ENCODE measurements around the gene GNG11.

Gene GNG11

GRCh38 chr7:93945083-93945482 lies 23.5 kb downstream of the GNG11 start:
- no peak overlapping the region for H3K4me3 ChIP-seq (ENCODE audit: low read length in 2 of 2)
- H3K36me3 ChIP-seq (ENCODE audit: control insufficient read depth in 2 of 2, insufficient read depth in 2 of 2, low read length in 2 of 2): no peaks in the 10 kb centered on the region
- H3K4me1 ChIP-seq (ENCODE audit: control insufficient read depth in 2 of 2, insufficient read depth in 2 of 2, low read length in 2 of 2): no peaks in the 10 kb centered on the region
- H3K27me3 ChIP-seq (ENCODE audit: control insufficient read depth in 2 of 2, insufficient read depth in 2 of 2, low read length in 2 of 2): no peaks in the 10 kb centered on the region
- H3K9me3 ChIP-seq (ENCODE audit: control insufficient read depth in 2 of 2, low read length in 2 of 2): no peaks in the 10 kb centered on the region
- H3K9ac ChIP-seq (ENCODE audit: low read depth in 1 of 2, low read length in 2 of 2): no peak overlapping the region
- H3K27ac ChIP-seq (ENCODE audit: low read depth in 2 of 2, low read length in 2 of 2): no peak overlapping the region

DNA sequence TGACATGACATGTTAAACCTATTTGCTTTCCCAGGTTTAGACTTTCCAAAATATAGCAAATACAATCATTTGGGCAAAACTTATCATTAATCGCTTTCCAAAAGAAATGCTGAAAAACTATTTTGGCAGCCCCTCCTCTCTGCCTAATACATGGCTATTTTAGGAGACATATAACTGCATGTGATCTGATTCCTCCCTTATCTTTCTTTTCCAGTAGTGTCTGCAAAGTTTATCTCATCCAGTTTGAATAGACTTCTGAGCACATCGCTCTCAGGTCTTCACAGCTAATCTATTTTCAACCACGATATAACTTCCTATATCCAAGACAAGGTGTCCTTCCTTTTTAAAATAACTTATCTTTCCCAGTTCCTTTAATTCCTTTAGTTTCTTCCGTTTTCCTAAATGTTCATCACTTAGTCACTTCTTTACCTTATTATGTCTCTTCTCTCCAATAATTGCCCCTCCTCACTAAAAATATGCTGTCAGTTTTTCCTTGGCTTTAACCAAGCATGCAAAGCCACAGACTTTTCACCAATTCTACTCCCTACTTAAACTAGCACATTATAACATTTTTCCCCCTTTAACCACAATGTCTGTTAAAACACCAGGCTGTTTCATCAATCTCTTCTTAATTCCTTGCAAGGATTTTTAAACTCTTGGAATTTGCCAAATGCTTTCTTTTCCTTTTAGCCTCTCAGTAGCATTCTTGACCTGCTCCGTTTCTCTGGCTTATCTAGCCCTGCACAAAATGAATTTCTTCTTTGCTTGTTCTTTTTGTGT lies 24.4 kb downstream of the GNG11 start:
- no peaks in the 10 kb centered on the region for H3K9me3 ChIP-seq (ENCODE audit: control insufficient read depth in 2 of 2, low read length in 2 of 2)
- H3K36me3 ChIP-seq (ENCODE audit: control insufficient read depth in 2 of 2, insufficient read depth in 2 of 2, low read length in 2 of 2): no peaks in the 10 kb centered on the region
- no peaks in the 10 kb centered on the region for H3K27me3 ChIP-seq (ENCODE audit: control insufficient read depth in 2 of 2, insufficient read depth in 2 of 2, low read length in 2 of 2)
- no peaks in the 10 kb centered on the region for H3K4me1 ChIP-seq (ENCODE audit: control insufficient read depth in 2 of 2, insufficient read depth in 2 of 2, low read length in 2 of 2)
- no peak overlapping the region for H3K9ac ChIP-seq (ENCODE audit: low read depth in 1 of 2, low read length in 2 of 2)
- H3K4me3 ChIP-seq (ENCODE audit: low read length in 2 of 2): no peak overlapping the region
- H3K27ac ChIP-seq (ENCODE audit: low read depth in 2 of 2, low read length in 2 of 2): no peak overlapping the region

GRCh38 chr7:93948106-93948505 lies 26.6 kb downstream of the GNG11 start:
- H3K4me3 ChIP-seq (ENCODE audit: low read length in 2 of 2): no peak overlapping the region
- no peaks in the 10 kb centered on the region for H3K36me3 ChIP-seq (ENCODE audit: control insufficient read depth in 2 of 2, insufficient read depth in 2 of 2, low read length in 2 of 2)
- no peak overlapping the region for H3K9ac ChIP-seq (ENCODE audit: low read depth in 1 of 2, low read length in 2 of 2)
- no peaks in the 10 kb centered on the region for H3K27me3 ChIP-seq (ENCODE audit: control insufficient read depth in 2 of 2, insufficient read depth in 2 of 2, low read length in 2 of 2)
- no peaks in the 10 kb centered on the region for H3K4me1 ChIP-seq (ENCODE audit: control insufficient read depth in 2 of 2, insufficient read depth in 2 of 2, low read length in 2 of 2)
- H3K27ac ChIP-seq (ENCODE audit: low read depth in 2 of 2, low read length in 2 of 2): no peak overlapping the region
- no peaks in the 10 kb centered on the region for H3K9me3 ChIP-seq (ENCODE audit: control insufficient read depth in 2 of 2, low read length in 2 of 2)

GRCh38 chr7:93948873-93949272 lies 27.3 kb downstream of the GNG11 start:
- Histone ChIP-seq H3K9me3 (ENCODE audit: control insufficient read depth in 2 of 2, low read length in 2 of 2) (no peaks in the 10 kb centered on the region), H3K4me1 (ENCODE audit: control insufficient read depth in 2 of 2, insufficient read depth in 2 of 2, low read length in 2 of 2) (no peaks in the 10 kb centered on the region), H3K9ac (ENCODE audit: low read depth in 1 of 2, low read length in 2 of 2) (no peak overlapping the region), H3K27me3 (ENCODE audit: control insufficient read depth in 2 of 2, insufficient read depth in 2 of 2, low read length in 2 of 2) (no peaks in the 10 kb centered on the region), H3K27ac (ENCODE audit: low read depth in 2 of 2, low read length in 2 of 2) (no peak overlapping the region), H3K36me3 (ENCODE audit: control insufficient read depth in 2 of 2, insufficient read depth in 2 of 2, low read length in 2 of 2) (no peaks in the 10 kb centered on the region), H3K4me3 (ENCODE audit: low read length in 2 of 2) (no peak overlapping the region)

DNA sequence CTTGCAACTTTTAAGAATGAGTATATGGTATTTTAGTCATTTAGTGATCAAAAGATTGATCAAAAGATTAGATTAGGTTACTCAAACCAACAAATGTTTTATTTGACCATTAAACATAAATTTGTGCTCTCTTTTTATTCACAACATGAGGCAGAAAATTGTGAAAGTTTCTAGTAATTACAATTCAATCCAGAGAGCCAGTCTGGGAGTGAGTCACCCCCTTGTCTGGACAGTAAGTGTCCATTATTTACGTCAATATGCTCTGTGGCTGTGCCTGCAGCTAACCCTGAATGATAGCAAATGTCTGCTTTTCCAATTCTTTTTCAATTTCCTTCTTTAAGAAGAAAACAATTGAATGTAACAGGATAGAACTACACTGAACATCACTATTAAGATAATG lies 27.9 kb downstream of the GNG11 start:
- H3K27ac ChIP-seq (ENCODE audit: low read depth in 2 of 2, low read length in 2 of 2): no peak overlapping the region
- H3K4me3 ChIP-seq (ENCODE audit: low read length in 2 of 2): no peak overlapping the region
- H3K9me3 ChIP-seq (ENCODE audit: control insufficient read depth in 2 of 2, low read length in 2 of 2): no peaks in the 10 kb centered on the region
- H3K9ac ChIP-seq (ENCODE audit: low read depth in 1 of 2, low read length in 2 of 2): no peak overlapping the region
- H3K4me1 ChIP-seq (ENCODE audit: control insufficient read depth in 2 of 2, insufficient read depth in 2 of 2, low read length in 2 of 2): no peaks in the 10 kb centered on the region
- no peaks in the 10 kb centered on the region for H3K27me3 ChIP-seq (ENCODE audit: control insufficient read depth in 2 of 2, insufficient read depth in 2 of 2, low read length in 2 of 2)
- H3K36me3 ChIP-seq (ENCODE audit: control insufficient read depth in 2 of 2, insufficient read depth in 2 of 2, low read length in 2 of 2): no peaks in the 10 kb centered on the region

DNA sequence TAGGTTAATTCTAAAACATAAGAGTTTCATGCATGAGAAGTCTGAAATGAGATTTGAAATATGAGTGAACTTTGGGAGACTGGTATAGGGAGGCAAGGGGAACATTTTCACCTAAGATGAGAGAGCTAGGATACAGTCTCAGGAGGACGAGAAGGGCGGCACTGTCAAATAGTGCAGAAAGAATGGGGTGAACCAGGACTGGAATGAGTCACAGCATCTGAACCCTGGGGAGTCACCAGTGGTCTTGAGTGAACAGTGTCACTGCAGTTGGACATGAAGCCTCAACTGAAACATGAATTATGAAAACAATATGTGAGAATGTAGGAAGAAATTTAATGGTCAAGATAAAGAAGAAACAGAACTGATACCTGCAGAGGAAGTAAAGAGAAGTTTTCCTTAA lies 33.8 kb downstream of the GNG11 start:
- no peaks in the 10 kb centered on the region for H3K27me3 ChIP-seq (ENCODE audit: control insufficient read depth in 2 of 2, insufficient read depth in 2 of 2, low read length in 2 of 2)
- H3K4me1 ChIP-seq (ENCODE audit: control insufficient read depth in 2 of 2, insufficient read depth in 2 of 2, low read length in 2 of 2): no peaks in the 10 kb centered on the region
- no peak overlapping the region for H3K4me3 ChIP-seq (ENCODE audit: low read length in 2 of 2)
- H3K9ac ChIP-seq (ENCODE audit: low read depth in 1 of 2, low read length in 2 of 2): no peak overlapping the region
- no peaks in the 10 kb centered on the region for H3K9me3 ChIP-seq (ENCODE audit: control insufficient read depth in 2 of 2, low read length in 2 of 2)
- no peaks in the 10 kb centered on the region for H3K36me3 ChIP-seq (ENCODE audit: control insufficient read depth in 2 of 2, insufficient read depth in 2 of 2, low read length in 2 of 2)
- H3K27ac ChIP-seq (ENCODE audit: low read depth in 2 of 2, low read length in 2 of 2): no peak overlapping the region

DNA sequence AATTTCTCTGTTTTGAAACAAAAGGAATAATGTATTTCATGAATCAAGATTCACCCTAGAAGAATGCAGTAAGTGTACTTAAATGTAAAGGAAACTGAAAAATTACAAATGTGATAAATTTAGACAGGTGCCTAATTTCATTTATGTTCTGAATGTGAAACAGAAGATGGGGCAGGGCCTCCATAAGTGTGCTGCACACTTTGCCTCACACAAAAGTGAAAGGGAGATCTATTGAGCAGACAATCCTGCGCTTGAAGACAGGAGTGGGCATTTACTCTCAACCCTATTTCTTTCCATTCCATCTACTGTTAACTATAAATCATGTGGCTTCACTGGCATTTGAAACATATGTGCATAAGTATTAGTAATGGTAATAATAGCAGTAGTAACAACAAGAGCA lies 36.2 kb downstream of the GNG11 start:
- H3K9me3 ChIP-seq (ENCODE audit: control insufficient read depth in 2 of 2, low read length in 2 of 2): no peaks in the 10 kb centered on the region
- no peaks in the 10 kb centered on the region for H3K36me3 ChIP-seq (ENCODE audit: control insufficient read depth in 2 of 2, insufficient read depth in 2 of 2, low read length in 2 of 2)
- H3K27ac ChIP-seq (ENCODE audit: low read depth in 2 of 2, low read length in 2 of 2): no peak overlapping the region
- no peaks in the 10 kb centered on the region for H3K4me1 ChIP-seq (ENCODE audit: control insufficient read depth in 2 of 2, insufficient read depth in 2 of 2, low read length in 2 of 2)
- H3K27me3 ChIP-seq (ENCODE audit: control insufficient read depth in 2 of 2, insufficient read depth in 2 of 2, low read length in 2 of 2): no peaks in the 10 kb centered on the region
- no peak overlapping the region for H3K4me3 ChIP-seq (ENCODE audit: low read length in 2 of 2)
- H3K9ac ChIP-seq (ENCODE audit: low read depth in 1 of 2, low read length in 2 of 2): no peak overlapping the region

- Histone ChIP-seq H3K27ac (ENCODE audit: low read depth in 2 of 2, low read length in 2 of 2) (no peak overlapping the region), H3K4me1 (ENCODE audit: control insufficient read depth in 2 of 2, insufficient read depth in 2 of 2, low read length in 2 of 2) (no peaks in the 10 kb centered on the region), H3K4me3 (ENCODE audit: low read length in 2 of 2) (no peak overlapping the region), H3K27me3 (ENCODE audit: control insufficient read depth in 2 of 2, insufficient read depth in 2 of 2, low read length in 2 of 2) (no peaks in the 10 kb centered on the region), H3K9me3 (ENCODE audit: control insufficient read depth in 2 of 2, low read length in 2 of 2) (no peaks in the 10 kb centered on the region), H3K9ac (ENCODE audit: low read depth in 1 of 2, low read length in 2 of 2) (no peak overlapping the region), H3K36me3 (ENCODE audit: control insufficient read depth in 2 of 2, insufficient read depth in 2 of 2, low read length in 2 of 2) (no peaks in the 10 kb centered on the region)
These were observed 36.7 kb downstream of the GNG11 start for GRCh38 chr7:93958216-93958615.

DNA sequence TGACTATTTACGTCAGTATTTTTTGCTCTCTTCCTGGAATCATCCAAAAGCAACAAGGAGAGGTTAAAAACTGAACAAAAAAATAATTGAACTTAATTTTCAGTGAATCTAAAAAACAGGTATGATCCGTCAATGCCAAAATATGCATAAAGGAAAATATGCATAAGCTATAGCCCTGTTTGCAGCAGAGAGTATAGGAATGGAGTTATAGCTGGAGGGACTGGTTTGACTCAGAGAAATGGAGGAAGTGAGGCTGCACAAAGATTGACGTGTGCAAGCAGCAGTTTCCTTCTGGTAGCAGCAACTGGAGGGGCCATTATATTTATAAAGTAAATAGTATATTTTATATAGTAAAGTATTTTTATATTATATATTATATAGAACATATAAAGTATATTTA lies 37.1 kb downstream of the GNG11 start:
- Histone ChIP-seq H3K36me3 (ENCODE audit: control insufficient read depth in 2 of 2, insufficient read depth in 2 of 2, low read length in 2 of 2) (no peaks in the 10 kb centered on the region), H3K4me1 (ENCODE audit: control insufficient read depth in 2 of 2, insufficient read depth in 2 of 2, low read length in 2 of 2) (no peaks in the 10 kb centered on the region), H3K27ac (ENCODE audit: low read depth in 2 of 2, low read length in 2 of 2) (no peak overlapping the region), H3K4me3 (ENCODE audit: low read length in 2 of 2) (no peak overlapping the region), H3K27me3 (ENCODE audit: control insufficient read depth in 2 of 2, insufficient read depth in 2 of 2, low read length in 2 of 2) (no peaks in the 10 kb centered on the region), H3K9ac (ENCODE audit: low read depth in 1 of 2, low read length in 2 of 2) (no peak overlapping the region), H3K9me3 (ENCODE audit: control insufficient read depth in 2 of 2, low read length in 2 of 2) (no peaks in the 10 kb centered on the region)

GRCh38 chr7:93960986-93961385 lies 39.5 kb downstream of the GNG11 start:
- H3K36me3 ChIP-seq (ENCODE audit: control insufficient read depth in 2 of 2, insufficient read depth in 2 of 2, low read length in 2 of 2): no peaks in the 10 kb centered on the region
- no peak overlapping the region for H3K9ac ChIP-seq (ENCODE audit: low read depth in 1 of 2, low read length in 2 of 2)
- no peaks in the 10 kb centered on the region for H3K9me3 ChIP-seq (ENCODE audit: control insufficient read depth in 2 of 2, low read length in 2 of 2)
- H3K4me1 ChIP-seq (ENCODE audit: control insufficient read depth in 2 of 2, insufficient read depth in 2 of 2, low read length in 2 of 2): no peaks in the 10 kb centered on the region
- no peak overlapping the region for H3K4me3 ChIP-seq (ENCODE audit: low read length in 2 of 2)
- H3K27me3 ChIP-seq (ENCODE audit: control insufficient read depth in 2 of 2, insufficient read depth in 2 of 2, low read length in 2 of 2): no peaks in the 10 kb centered on the region
- no peak overlapping the region for H3K27ac ChIP-seq (ENCODE audit: low read depth in 2 of 2, low read length in 2 of 2)

- H3K36me3 ChIP-seq (ENCODE audit: control insufficient read depth in 2 of 2, insufficient read depth in 2 of 2, low read length in 2 of 2): no peaks in the 10 kb centered on the region
- H3K9ac ChIP-seq (ENCODE audit: low read depth in 1 of 2, low read length in 2 of 2): no peak overlapping the region
- no peak overlapping the region for H3K4me3 ChIP-seq (ENCODE audit: low read length in 2 of 2)
- no peaks in the 10 kb centered on the region for H3K4me1 ChIP-seq (ENCODE audit: control insufficient read depth in 2 of 2, insufficient read depth in 2 of 2, low read length in 2 of 2)
- H3K27ac ChIP-seq (ENCODE audit: low read depth in 2 of 2, low read length in 2 of 2): no peak overlapping the region
- H3K9me3 ChIP-seq (ENCODE audit: control insufficient read depth in 2 of 2, low read length in 2 of 2): no peaks in the 10 kb centered on the region
- H3K27me3 ChIP-seq (ENCODE audit: control insufficient read depth in 2 of 2, insufficient read depth in 2 of 2, low read length in 2 of 2): no peaks in the 10 kb centered on the region
These were observed 42.7 kb downstream of the GNG11 start for GRCh38 chr7:93964262-93964661.
